Endothelial cell (in vitro differentiated cells): ENCODE data around the gene ZNF234. TPM values are rescaled to one million over a fixed set of nuclear protein-coding genes. Genes with fewer than 3 reads are reported as not detected.

ENCODE experiments used
- DNase-seq: peaks from one replicate; pipeline ENCODE4 v3.0.0; 2021; ENCODE audit warnings: low spot score
- H3K27ac Mint-ChIP-seq: one replicate; pipeline ENCODE4 v1.8.0; 2021; ENCODE audit warnings: mixed read lengths, inconsistent platforms; ENCODE audit not compliant: unreplicated experiment
- H3K27me3 Mint-ChIP-seq: one replicate; pipeline ENCODE4 v1.8.0; 2021; ENCODE audit warnings: mild to moderate bottlenecking, moderate library complexity, mixed read lengths, inconsistent platforms; ENCODE audit not compliant: unreplicated experiment
- H3K36me3 Mint-ChIP-seq: one replicate; pipeline ENCODE4 v1.8.0; 2021; ENCODE audit warnings: mild to moderate bottlenecking, low read depth, mixed read lengths, inconsistent platforms; ENCODE audit not compliant: unreplicated experiment
- H3K4me1 Mint-ChIP-seq: one replicate; pipeline ENCODE4 v1.8.0; 2021; ENCODE audit warnings: mild to moderate bottlenecking, mixed read lengths, inconsistent platforms; ENCODE audit not compliant: unreplicated experiment
- H3K4me3 Mint-ChIP-seq: one replicate; pipeline ENCODE4 v1.8.0; 2021; ENCODE audit warnings: mild to moderate bottlenecking, mixed read lengths, inconsistent platforms; ENCODE audit not compliant: unreplicated experiment
- H3K9me3 Mint-ChIP-seq: one replicate; pipeline ENCODE4 v1.8.0; 2021; ENCODE audit warnings: mixed read lengths, inconsistent platforms; ENCODE audit not compliant: unreplicated experiment
- total RNA-seq: library from RNA; stranded (reverse); fragmentation: NEBNext Ultra II Directional; extraction: Animal tissue kit (Norgen Biotek cat#: 25700); gene quantifications from one replicate; pipeline ENCODE4 v1.2.1, GENCODE V29; 2021; ENCODE audit not compliant: unreplicated experiment
- TF ChIP-seq, protein P1 (sequence below): fragments of 200-600 bp; sonication (generic); IDR thresholded peaks from one replicate; pipeline ENCODE4 v1.5.0; 2021; ENCODE audit warnings: antibody characterized with exemption; ENCODE audit not compliant: unreplicated experiment

ZNF234 gene
- total RNA-seq, 1 donor from 2014 or later = 17.8 TPM

DNA sequence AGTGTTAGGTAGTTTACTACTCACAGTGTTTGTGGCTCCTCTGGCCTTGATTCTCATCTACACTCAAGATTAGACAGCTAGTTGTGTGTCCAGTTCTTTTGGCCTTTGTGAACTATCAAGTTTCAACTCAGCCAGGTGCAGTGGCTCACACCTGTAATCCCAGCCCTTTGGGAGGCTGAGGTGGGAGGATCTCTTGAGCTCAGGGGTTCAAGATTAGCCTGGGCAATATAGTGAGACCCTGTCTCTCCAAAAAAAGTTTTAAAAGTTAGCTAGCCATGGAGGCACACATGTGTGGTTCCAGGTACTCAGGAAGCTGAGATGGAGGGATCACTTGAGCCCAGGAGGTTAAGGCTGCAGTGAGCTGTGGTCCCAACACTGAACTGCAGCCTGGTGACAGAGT is 39.6 kb downstream of the ZNF234 start:
- no peak overlapping the region for H3K4me3 Mint-ChIP-seq
- peaks cover 23% of the 10 kb centered on the region for H3K36me3 Mint-ChIP-seq
- peaks cover 10% of the 10 kb centered on the region for H3K9me3 Mint-ChIP-seq
- TF ChIP-seq, protein P1, sequence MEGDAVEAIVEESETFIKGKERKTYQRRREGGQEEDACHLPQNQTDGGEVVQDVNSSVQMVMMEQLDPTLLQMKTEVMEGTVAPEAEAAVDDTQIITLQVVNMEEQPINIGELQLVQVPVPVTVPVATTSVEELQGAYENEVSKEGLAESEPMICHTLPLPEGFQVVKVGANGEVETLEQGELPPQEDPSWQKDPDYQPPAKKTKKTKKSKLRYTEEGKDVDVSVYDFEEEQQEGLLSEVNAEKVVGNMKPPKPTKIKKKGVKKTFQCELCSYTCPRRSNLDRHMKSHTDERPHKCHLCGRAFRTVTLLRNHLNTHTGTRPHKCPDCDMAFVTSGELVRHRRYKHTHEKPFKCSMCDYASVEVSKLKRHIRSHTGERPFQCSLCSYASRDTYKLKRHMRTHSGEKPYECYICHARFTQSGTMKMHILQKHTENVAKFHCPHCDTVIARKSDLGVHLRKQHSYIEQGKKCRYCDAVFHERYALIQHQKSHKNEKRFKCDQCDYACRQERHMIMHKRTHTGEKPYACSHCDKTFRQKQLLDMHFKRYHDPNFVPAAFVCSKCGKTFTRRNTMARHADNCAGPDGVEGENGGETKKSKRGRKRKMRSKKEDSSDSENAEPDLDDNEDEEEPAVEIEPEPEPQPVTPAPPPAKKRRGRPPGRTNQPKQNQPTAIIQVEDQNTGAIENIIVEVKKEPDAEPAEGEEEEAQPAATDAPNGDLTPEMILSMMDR = no peak
- H3K4me1 Mint-ChIP-seq = no peaks in the 10 kb centered on the region
- no peak overlapping the region for H3K27ac Mint-ChIP-seq
- no peaks in the 10 kb centered on the region for H3K27me3 Mint-ChIP-seq
- DNase-seq = no peak

GRCh38 chr19:44182145-44182544 is 40.8 kb downstream of the ZNF234 start:
- H3K4me1 Mint-ChIP-seq = no peaks in the 10 kb centered on the region
- peaks cover 11% of the 10 kb centered on the region for H3K36me3 Mint-ChIP-seq
- no peaks in the 10 kb centered on the region for H3K27me3 Mint-ChIP-seq
- TF ChIP-seq, protein P1 = no peak
- DNase-seq = no peak
- H3K27ac Mint-ChIP-seq = no peak overlapping the region
- peaks cover under 1% of the 10 kb centered on the region for H3K9me3 Mint-ChIP-seq
- H3K4me3 Mint-ChIP-seq = no peak overlapping the region

- Mint-ChIP-seq H3K4me1 (no peaks in the 10 kb centered on the region), H3K27ac (no peak overlapping the region), H3K36me3 (no peaks in the 10 kb centered on the region), H3K4me3 (no peak overlapping the region), H3K27me3 (no peaks in the 10 kb centered on the region), H3K9me3 (no peaks in the 10 kb centered on the region)
- DNase-seq = no peak
- TF ChIP-seq, protein P1 = no peak
Observed at GRCh38 chr19:44190020-44190419, 48.7 kb downstream of the ZNF234 start.

DNA sequence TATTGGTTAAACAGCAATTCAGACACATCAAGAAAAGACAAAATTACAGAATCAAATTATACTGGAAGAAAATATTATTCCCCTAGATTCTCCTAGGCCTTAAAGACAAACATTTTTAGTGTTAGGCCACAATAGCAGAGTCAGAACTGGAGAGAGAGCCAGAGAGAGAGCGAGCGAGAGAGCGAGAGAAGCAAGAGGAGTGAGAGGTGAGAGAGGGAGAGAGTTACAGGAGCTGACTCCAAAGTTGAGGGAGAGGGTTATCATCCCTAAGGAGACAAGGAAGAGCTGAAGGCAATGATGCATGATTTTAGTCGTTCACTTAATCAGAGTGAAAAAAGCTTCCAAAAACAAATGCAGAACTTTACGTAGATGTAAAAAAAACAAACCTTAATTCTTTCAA is 50.8 kb downstream of the ZNF234 start:
- H3K4me3 Mint-ChIP-seq = no peak overlapping the region
- no peaks in the 10 kb centered on the region for H3K36me3 Mint-ChIP-seq
- no peaks in the 10 kb centered on the region for H3K9me3 Mint-ChIP-seq
- no peak overlapping the region for H3K27ac Mint-ChIP-seq
- TF ChIP-seq, protein P1 = no peak
- H3K4me1 Mint-ChIP-seq = no peaks in the 10 kb centered on the region
- no peak for DNase-seq
- no peaks in the 10 kb centered on the region for H3K27me3 Mint-ChIP-seq

DNA sequence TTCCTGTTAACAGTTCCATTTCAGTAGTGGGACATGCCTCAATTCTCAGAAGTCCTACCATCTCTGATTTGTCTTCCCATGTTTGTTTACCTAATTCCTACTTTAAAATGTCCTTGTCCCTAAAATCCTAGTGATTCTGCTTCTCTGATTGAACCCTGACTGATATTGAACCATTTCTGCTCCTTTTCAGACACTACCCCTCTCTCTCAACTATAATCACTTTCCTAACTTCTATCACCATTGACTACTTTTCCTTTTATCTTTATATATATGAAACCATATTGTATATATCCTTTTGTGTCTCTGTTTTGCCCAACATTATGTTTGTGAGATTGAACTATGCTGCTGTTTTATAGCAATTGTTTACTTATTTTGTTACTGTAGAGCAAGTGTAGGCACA is 55.4 kb downstream of the ZNF234 start:
- Mint-ChIP-seq H3K4me1 (no peaks in the 10 kb centered on the region), H3K9me3 (no peaks in the 10 kb centered on the region), H3K27me3 (no peaks in the 10 kb centered on the region), H3K27ac (no peak overlapping the region), H3K4me3 (no peak overlapping the region), H3K36me3 (no peaks in the 10 kb centered on the region)
- TF ChIP-seq, protein P1 = no peak
- DNase-seq = no peak
